Spleen (tissue), 7 donors: ENCODE results near the gene TFB1M.

ENCODE experiments used
- POLR2A ChIP-seq, 3 donors: fragments of 450-650 bp; IDR thresholded peaks; one replicate each; pipeline ENCODE4 v1.5.1; 2017; ENCODE audit warnings: antibody characterized with exemption in 3 of 3, mild to moderate bottlenecking in 1 of 3
- POLR2AphosphoS5 ChIP-seq, 3 donors: sonication (generic); formaldehyde crosslinking; IDR thresholded peaks; one replicate each; pipeline ENCODE4 v1.5.1; 2017; ENCODE audit warnings: antibody characterized with exemption in 3 of 3
- TF ChIP-seq, protein P1 (sequence below), 11 experiments: fragments of 200-600 bp in 7 of 11; fragments of 450-650 bp in 4 of 11; sonication (generic) in 4 of 11; IDR thresholded peaks in 8 of 11; conservative IDR thresholded peaks in 3 of 11; 1 replicate in 7 of 11; 2 replicates in 4 of 11; pipeline versions ENCODE4 v1.4.0 to v1.8.0; 2016 to 2021; ENCODE audit warnings: antibody characterized with exemption in 11 of 11, inconsistent platforms in 4 of 11, mild to moderate bottlenecking in 1 of 11
- donor health status: DM: no; HTN: no; CAD: no; lungs with moderate emphysema.
- donor health status: DM: no; HTN: no; CAD: no.
- donor health status: DM: no; HTN: no; CAD: no.

DNA sequence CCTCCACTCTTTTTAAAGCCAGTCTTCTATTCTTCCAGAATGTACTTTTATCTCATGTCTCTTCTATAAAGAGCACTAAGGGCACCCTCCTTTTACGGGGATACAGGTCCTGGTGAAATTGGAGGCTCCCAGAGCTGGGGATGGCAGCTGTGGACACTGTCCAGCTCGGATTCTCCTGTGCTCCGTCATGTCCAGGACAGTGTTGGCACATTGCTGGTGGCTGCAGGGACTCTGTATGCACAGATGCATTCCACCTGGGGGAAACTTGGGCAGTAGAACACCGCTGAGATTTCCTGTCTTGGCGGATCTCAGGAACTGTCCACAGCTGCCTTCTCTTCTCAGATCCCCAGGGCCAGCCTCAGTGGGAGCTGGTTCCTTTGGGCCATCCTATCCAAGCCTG lies 107.1 kb downstream of the TFB1M start:
- TF ChIP-seq POLR2A (IDR thresholded peaks at IDR 0.05) (no peak), POLR2AphosphoS5 (IDR thresholded peaks at IDR 0.05) (no peak)
- TF ChIP-seq, protein P1, sequence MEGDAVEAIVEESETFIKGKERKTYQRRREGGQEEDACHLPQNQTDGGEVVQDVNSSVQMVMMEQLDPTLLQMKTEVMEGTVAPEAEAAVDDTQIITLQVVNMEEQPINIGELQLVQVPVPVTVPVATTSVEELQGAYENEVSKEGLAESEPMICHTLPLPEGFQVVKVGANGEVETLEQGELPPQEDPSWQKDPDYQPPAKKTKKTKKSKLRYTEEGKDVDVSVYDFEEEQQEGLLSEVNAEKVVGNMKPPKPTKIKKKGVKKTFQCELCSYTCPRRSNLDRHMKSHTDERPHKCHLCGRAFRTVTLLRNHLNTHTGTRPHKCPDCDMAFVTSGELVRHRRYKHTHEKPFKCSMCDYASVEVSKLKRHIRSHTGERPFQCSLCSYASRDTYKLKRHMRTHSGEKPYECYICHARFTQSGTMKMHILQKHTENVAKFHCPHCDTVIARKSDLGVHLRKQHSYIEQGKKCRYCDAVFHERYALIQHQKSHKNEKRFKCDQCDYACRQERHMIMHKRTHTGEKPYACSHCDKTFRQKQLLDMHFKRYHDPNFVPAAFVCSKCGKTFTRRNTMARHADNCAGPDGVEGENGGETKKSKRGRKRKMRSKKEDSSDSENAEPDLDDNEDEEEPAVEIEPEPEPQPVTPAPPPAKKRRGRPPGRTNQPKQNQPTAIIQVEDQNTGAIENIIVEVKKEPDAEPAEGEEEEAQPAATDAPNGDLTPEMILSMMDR (IDR thresholded peaks at IDR 0.05 in 8 of 11, conservative IDR thresholded peaks at IDR 0.05 in 3 of 11): no peak
